ENCODE data around the gene SLC2A13. TPM values are rescaled to one million over a fixed set of nuclear protein-coding genes. Genes with fewer than 3 reads are reported as not detected.

Gene SLC2A13
- total RNA-seq, 1 experiment from 2014 or later, result 15.3 TPM

GRCh38 chr12:40137252-40137651, 31.4 kb upstream of the SLC2A13 start:
- Mint-ChIP-seq H3K9me3 (peaks cover 5% of the 10 kb centered on the region), H3K4me3 (no peak overlapping the region), H3K27me3 (ENCODE audit: low read depth) (no peaks in the 10 kb centered on the region), H3K27ac (no peak overlapping the region), H3K36me3 (no peaks in the 10 kb centered on the region), H3K4me1 (no peaks in the 10 kb centered on the region)
- ATAC-seq (no peak), DNase-seq (ENCODE audit: low spot score) (no peak)
- TF ChIP-seq MXD4 (CRISPR knock-in tag; IDR thresholded peaks at IDR 0.05; ENCODE audit: borderline replicate concordance) (no peak), ZNF512 (CRISPR knock-in tag; IDR thresholded peaks at IDR 0.05; ENCODE audit: borderline replicate concordance) (no peak), ATF2 (CRISPR knock-in tag; IDR thresholded peaks at IDR 0.05; ENCODE audit: borderline replicate concordance, low read depth) (no peak), ESRRA (CRISPR knock-in tag; IDR thresholded peaks at IDR 0.05; ENCODE audit: borderline replicate concordance) (no peak), MAX (CRISPR knock-in tag; IDR thresholded peaks at IDR 0.05) (no peak), NFYB (CRISPR knock-in tag; conservative IDR thresholded peaks at IDR 0.05; ENCODE audit: low read depth) (no peak), ZNF219 (CRISPR knock-in tag; IDR thresholded peaks at IDR 0.05; ENCODE audit: borderline replicate concordance) (no peak), SMAD4 (CRISPR knock-in tag; IDR thresholded peaks at IDR 0.05) (no peak), NFE2L1 (CRISPR knock-in tag; IDR thresholded peaks at IDR 0.05) (no peak), PRRX2 (CRISPR knock-in tag; IDR thresholded peaks at IDR 0.05) (no peak), USF1 (CRISPR knock-in tag; IDR thresholded peaks at IDR 0.05) (no peak), RELA (CRISPR knock-in tag; IDR thresholded peaks at IDR 0.05; ENCODE audit: borderline replicate concordance) (no peak), ATF3 (CRISPR knock-in tag; conservative IDR thresholded peaks at IDR 0.05) (no peak), ERG (CRISPR knock-in tag; IDR thresholded peaks at IDR 0.05) (no peak), E2F5 (CRISPR knock-in tag; IDR thresholded peaks at IDR 0.05) (no peak), ZNF396 (CRISPR knock-in tag; IDR thresholded peaks at IDR 0.05; ENCODE audit: borderline replicate concordance) (no peak), HMGXB4 (CRISPR knock-in tag; IDR thresholded peaks at IDR 0.05) (no peak), ETV6 (CRISPR knock-in tag; IDR thresholded peaks at IDR 0.05) (no peak), MLX (CRISPR knock-in tag; IDR thresholded peaks at IDR 0.05) (no peak), ZNF671 (CRISPR knock-in tag; IDR thresholded peaks at IDR 0.05) (no peak)
- POLR2A ChIA-PET, result no interaction called here
- CTCF ChIA-PET, result no interaction called here
